HG02870 (cell line): Measurements from ENCODE around the gene NUP85.
"Not testable (repeated sequence)": the region's sequence is repeated elsewhere in the genome, so short reads cannot be mapped to it uniquely, and the experiment has no call there.

Experiments
- ATAC-seq: cut with Tn5 transposase; IDR thresholded peaks from one replicate; pipeline ENCODE4 v1.9.1; 2021; ENCODE audit warnings: mild to moderate bottlenecking, moderate library complexity; ENCODE audit not compliant: unreplicated experiment

NUP85 gene

DNA sequence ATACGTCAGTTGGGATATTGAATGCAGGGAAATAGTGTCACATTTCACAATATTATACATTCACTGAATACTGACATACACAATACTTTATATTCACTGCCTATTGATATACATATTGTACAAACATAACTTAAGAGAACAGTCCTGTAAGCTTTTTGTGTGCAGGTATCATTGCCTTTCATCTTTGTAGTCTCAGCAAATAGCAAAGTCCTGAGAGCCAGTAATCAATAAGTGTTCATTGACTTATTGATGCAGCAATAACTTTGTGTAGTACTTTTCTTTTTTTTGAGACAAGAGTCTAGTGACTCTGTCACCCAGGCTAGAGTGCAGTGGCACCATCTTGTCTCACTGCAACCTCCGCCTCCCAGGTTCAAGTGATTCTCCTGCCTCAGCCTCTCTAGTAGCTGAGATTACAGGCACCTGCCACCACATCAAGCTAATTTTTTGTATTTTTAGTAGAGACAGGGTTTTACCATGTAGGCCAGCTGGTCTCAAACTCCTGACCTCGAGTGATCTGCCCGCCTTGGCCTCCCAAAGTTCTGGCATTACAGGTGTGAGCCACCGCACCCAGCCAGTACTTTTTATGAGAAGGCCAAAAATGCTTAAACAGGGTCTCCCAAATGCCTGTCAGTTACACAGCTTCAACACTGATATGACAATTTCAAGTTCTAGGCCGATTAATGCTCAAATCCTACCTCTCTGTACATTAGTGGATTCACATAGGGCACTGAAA, 5.4 kb upstream of the NUP85 start:
- no peak for ATAC-seq

DNA sequence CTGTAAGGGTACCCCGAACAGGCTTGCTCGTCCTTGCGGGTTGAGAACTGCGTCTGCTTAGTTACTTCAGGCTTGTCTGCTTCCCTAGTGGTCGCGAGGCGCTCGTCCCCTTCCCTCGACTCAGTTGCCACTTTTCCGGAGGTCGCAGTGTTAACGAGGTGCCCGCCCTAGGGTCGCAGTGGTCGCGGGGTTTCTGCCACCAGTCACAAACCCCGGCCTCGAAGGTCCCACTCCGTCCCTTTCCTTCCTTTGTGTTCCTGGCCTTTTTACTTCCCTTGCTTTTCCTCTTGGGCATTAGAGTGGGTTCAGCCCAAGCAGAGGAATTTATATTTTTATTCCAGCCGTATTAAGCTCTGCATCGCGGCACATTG, 299 bp downstream of the NUP85 start:
- ATAC-seq: no peak

DNA sequence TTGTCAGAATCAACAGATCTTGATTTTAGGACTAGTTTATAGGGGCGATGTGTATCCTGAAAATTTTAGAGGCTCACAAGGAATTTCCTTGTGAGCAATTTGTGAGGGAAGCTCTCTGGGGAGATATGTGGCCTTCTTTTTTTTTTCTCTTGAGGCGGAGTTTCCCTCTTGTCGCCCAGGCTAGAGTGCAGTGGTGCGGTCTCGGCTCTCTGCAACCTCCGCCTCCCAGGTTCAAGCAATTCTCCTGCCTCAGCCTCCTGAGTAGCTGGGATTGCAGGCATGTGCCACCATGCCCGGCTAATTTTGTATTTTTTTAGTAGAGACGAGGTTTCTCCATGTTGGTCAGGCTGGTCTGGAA, 1.6 kb downstream of the NUP85 start:
- not testable (repeated sequence) for ATAC-seq

DNA sequence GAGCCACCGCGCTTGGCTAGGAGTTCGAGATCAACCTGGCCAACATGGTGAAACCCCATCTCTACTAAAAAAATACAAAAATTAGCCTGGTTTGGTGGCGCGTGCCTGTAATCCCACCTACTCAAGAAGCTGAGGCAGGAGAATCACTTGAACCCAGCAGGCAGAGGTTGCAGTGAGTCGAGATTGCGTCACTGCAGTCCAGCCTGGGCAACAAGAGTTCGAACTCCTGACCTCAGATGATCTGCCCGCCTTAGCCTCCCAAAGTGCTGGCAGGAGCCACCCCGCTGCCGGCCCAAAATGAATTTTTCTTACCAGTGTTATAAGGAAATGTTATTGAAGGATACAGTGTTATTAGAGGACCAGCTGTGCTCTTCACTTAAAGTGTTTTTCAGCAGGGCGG, 2.3 kb downstream of the NUP85 start:
- ATAC-seq: no peak

DNA sequence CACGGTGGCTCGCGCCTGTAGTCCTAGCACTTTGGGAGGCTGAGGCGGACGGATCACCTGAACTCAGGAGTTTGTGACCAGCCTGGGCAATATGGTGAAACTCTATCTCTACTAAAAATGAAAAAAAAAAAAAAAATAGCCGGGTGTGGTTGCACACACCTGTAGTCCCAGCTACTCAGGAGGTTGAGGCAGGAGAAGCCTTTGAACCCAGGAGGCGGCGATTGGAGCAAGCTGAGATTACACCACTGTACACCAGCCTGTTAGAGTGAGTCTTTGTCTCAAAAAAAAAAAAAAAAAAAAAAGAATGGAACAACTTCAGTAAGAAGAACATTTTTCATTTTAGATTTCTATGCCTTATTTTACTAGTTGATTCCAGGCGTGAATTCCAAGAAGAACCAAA, 2.7 kb downstream of the NUP85 start:
- ATAC-seq: no peak

DNA sequence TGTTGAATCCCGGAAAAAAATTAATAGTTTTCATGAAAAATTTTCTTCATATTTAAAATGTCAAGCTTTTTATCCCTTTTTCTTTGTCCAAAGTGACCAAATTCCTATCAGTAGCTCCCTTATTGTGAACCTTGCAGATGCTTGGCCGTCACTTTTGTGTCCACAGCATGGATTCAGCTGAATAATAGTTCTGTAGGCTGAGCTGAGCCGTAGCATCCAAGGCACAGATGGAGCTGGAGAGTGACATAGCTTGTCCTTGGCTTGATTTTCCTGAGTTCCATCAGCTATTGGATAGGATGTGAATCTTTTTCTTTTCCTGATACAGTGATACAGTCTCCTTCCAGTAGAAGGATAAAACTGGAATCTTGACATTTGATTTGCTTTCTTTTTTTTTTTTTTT, 3.6 kb downstream of the NUP85 start:
- no peak for ATAC-seq

DNA sequence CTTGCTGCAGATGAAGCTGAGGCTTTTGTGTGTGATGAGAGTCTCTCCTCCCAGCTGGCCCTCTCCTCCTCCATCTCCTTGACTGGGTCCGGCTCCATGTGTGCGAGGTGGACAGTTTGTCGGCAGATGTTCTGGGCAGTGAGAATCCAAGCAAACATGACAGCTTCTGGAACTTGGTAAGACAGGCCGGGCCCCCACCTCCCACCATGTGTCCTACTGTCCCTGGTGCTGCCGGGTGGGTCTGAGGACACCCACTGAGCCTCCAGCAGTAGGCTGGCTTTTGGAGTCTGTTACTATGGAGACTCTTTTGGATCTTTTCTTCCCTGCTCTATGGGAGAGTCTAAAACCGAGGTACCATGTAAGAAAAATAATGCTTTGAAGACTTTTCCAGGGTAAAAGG, 12.7 kb downstream of the NUP85 start:
- ATAC-seq: no peak

DNA sequence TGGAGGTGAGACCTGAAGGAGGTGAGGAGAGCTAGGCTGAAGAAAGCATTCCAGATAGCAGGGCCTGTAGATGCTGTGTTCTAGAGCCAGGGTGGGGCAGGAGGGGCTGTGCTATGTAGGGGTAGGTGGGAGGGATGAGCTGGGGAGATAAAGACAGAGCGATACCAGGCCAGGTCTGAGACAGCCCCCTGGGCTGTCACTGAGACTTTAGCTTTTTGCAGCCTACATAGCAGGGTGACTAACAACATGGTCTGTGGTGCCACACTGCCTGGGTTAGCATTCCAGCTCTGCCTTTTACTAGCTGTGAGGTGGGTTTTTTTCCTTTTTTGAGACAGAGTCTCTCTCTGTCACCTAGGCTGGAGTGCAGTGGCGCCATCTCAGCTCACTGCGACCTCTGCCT, 14.3 kb downstream of the NUP85 start:
- ATAC-seq: no peak

DNA sequence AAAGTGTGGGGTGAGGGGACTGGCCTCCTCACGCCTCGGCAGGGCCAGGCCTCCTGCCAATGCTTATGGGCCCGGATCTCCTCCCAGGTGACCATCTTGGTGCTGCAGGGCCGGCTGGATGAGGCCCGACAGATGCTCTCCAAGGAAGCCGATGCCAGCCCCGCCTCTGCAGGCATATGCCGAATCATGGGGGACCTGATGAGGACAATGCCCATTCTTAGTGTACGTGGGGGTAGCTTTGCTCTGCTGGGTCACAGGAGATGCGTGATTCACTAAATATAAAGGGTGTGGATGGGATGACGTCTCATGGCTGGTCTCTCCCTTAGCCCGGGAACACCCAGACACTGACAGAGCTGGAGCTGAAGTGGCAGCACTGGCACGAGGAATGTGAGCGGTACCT, 19.5 kb downstream of the NUP85 start:
- no peak for ATAC-seq

DNA sequence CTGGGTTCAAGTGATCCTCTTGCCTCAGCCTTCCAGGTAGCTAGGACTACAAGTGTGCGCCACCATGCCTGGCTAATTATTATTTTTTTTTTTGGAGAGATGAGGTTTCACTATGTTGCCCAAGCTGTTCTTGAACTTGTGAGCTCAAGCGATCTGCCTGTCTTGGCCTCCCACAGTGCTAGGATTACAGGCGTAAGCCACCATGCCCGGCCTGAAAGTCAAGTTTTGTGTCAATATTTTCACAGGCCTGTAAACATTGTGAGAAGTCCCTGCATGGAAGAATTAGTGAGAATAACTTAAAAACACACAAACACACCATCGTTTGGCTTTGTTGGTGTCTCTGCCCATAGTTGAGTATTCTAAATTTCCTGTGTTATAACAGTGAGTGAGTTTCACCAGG, 22.2 kb downstream of the NUP85 start:
- ATAC-seq: no peak

DNA sequence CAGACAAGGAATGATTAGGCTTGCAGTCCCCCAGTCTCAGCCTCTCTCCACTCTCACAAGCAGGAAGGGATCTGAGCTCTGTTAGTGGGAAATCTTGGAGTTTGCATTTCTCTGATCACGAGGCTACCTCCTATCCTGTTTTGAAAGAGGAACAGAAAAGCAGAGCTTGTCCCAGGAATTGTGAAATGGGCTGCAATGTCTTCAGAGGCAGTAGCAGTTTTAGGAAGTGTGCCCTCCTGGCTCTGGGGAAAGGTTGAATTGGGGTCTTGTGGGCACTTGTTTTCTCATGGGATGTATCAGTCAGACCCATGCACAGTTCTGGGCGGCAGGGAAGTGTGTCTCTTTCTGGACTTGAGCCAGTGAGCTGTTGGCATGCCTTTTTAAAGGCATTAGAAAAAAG, 22.8 kb downstream of the NUP85 start:
- no peak for ATAC-seq

DNA sequence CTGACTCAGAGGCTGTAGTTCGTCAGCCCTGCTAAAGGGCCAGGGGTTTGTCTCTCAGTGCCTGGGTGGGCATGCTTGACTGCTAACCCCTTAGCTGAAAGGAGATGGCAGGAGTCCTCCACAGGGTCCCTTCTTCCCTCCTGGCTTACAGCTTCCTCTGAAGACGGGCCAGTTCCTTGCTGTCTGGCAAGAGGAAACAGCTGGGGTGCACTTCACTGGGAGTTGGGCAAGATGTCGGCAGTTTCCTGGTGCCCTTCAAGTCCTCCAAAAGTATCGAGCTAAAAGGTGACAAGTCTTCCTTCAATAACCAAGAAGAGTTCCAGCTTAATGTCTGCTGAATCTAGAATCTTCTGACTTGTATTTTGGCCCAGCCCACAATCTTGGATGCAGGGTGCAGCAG, 23.4 kb downstream of the NUP85 start:
- ATAC-seq: no peak

DNA sequence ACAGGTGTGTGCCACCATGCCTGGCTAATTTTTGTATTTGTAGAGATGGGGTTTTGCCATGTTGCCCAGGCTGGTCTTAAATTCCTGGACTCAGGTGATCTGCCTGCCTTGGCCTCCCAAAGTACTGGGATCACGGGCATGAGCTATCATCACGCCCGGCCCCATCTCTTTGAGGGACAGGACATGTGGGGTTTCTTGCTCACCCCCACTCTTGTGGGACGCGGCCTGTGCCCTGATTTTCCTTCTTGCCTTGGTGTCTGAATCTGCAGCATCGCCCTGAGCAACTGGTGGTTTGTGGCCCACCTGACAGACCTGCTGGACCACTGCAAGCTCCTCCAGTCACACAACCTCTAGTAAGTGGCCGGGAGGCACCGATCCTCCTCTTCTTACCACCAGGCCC, 25.6 kb downstream of the NUP85 start:
- ATAC-seq: no peak

DNA sequence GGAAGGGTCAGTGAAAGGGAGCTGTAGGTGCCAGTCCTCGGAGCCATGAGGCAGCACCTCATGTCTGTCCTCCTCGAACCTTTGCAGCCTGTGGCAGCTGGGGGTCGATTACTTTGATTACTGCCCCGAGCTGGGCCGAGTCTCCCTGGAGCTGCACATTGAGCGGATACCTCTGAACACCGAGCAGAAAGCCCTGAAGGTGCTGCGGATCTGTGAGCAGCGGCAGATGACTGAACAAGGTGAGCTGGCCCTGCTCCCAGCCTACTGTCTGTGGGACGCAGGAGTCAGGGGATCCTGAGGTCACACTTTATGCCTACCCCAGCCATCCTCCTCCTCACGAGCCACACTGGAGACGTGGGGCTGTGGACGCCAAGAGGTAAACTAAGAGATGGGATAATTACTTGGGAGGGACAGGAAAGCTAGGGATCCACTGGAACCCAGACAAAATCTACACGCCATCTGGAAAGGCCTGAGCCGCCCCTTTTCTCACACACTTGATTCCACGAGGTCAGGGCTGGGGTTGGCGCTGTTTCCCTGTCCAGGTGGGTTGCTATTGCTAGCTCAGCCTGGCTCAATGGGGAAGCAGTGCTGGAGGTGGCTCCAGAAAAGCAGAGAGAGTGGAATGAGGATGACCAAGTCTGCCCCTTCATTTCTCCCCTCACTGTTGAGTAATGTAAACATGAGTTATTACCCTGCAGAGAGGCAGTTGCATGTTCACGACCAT, 26.4 kb downstream of the NUP85 start:
- ATAC-seq: no peak

DNA sequence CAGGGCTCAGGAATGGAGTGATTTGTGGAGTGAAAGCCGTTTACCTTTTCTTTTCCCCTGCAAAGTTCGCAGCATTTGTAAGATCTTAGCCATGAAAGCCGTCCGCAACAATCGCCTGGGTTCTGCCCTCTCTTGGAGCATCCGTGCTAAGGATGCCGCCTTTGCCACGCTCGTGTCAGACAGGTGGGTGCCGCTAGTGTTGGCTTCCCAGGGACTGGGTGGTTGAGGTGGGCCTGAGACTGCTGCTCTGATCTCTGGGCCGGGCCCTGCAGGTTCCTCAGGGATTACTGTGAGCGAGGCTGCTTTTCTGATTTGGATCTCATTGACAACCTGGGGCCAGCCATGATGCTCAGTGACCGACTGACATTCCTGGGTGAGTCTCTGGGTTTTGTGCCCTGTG, 27.3 kb downstream of the NUP85 start:
- ATAC-seq: no peak

DNA sequence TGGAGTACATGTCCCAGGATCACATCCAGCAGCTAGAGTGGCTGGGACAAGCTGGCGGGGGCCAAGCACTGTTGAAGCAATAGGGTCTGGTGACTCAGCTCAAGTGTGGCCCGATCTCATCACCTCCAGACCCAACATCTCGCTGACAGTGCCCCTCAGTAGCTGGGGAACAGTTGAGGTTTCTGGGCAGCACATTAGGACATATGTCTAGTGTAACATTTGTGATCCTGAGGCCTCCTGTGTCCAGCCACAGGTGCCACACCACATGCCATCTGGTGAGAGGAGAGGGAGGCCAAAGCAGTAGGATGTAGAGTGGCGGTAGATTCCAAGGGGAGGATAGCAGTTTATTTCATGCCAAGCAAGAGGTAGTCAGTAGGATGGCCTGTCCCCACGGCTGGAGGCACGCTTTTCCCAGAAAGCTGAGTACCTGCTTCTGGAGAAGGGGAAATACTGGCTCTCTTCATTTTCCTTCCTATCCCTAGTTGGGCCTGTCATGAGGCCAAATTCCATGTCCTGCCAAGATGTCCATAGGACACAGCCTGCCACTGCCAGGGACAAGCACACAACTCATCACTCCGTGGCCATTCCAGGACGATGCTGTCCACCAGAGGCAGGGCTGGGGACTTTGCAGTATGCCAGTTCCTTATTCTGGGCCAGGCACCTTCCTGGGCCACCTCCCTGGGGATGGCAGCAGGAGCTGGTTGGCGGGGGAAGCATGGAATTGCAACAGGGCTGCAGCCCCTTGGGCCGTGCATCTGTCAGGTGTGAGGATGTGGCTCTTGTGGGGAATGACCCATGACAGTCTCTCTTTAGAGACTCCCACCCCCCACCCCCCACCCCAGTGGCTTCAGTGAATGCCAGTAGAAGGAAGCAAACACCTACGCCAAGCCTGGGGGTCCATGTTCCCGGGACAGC, 31.9 kb downstream of the NUP85 start:
- no peak for ATAC-seq

DNA sequence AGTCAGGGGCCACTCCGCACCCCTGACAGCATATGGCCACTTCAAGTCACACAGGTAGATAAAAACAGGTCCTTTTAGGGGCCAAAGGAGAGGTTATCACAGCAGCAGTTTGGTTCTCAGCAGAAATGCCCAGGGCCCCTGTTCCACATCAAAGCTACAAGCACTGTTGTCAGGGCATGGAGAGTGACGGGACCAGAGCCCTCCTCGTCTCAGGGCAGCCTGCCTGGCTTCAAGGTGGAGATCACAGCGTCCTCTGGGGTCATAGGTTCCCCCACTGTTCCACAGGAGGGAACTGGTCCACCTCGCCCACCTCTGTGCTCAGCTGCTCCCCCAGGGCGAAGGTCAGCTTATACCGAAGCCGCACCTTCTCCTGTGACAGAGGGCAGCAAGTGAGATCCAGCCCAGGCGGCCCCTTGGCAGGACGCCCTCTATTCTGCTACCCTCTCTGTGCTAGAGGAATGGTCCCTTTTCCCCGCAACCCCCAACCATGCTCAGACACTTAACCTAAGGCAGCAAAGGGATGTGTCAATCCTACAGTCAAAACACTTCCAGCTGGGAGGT, 32.6 kb downstream of the NUP85 start:
- no peak for ATAC-seq

DNA sequence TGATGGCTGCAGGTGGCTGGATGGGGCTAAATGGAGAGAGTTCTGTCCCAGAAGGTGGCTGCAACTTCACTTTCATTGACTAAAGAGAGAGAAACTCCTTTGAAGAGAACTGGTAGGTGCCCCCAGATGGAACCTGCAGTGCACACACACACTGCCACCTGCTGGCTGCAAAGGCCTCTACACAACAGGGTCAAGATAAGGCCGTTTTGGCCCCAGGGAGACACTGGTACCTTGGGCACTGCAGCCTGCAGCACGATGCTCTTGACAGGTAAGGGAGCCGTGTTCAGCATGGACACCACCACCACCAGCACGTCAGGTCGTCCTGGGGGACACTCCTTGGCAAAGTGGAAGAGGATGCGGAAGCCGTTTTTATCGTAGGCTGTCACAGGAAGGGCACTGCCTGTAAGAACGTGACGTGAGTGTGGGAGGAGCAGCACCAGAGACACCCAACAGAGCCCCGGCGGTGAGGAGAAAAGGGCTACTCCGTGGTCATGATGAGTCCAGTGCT, 33.3 kb downstream of the NUP85 start:
- ATAC-seq: no peak

DNA sequence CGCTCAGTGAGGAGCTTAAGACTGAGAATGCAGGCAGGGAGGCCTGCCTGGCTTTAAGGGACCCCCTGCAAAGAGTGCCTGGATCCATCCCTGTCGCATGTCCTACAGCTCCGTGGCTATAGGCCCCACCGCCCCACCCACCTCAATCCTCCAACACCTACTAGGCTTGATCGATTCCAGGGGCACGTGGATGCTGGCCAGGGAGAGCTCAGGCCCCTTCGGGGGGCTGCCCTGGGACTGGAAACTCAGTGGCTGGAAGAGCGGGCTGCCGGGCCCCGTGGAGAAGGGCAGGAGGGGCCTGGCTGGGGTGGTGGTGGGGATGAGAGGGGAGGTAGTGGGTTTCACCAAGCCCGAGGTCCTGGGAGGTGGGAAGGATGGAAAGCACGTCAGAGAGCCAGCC, 33.7 kb downstream of the NUP85 start:
- no peak for ATAC-seq

DNA sequence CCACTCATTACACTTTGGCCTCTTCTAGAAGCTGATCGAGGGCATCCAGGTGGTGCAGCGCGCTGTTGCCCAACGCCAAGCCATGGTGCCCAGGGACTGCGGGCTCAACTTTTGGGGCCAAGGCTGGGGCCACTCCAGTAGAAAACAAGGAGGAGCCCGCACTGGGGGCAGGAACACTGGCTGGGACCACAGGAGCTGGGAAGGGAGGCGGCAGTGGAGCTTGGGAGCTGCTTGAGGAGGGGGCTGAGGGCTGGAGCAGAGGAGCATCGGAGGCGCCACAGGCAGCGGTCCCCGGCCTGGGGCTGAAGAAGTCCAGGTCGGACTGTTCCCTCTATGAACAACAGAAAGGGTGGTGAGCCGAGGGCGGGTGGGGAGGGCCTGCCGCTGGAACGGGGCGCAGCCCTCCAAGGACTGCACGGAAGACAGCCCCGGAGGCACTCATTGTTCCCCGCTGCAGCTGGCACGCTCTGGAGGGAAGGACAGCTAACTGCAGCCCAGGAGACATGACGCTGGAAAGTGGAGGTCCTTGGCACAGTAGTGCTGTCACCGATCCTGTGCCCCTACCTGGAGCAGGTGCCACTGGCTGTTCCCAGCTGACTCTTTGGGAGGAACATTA, 34.4 kb downstream of the NUP85 start:
- ATAC-seq: no peak
